ENCODE measurements around the gene PCDH7. TPM values are rescaled to one million over a fixed set of nuclear protein-coding genes. Genes with fewer than 3 reads are reported as not detected.
A peak's percentile ranks its signal among the peaks of the same experiment; 100 is the strongest.

Gene PCDH7
- total RNA-seq, 1 donor: 0.72 TPM

DNA sequence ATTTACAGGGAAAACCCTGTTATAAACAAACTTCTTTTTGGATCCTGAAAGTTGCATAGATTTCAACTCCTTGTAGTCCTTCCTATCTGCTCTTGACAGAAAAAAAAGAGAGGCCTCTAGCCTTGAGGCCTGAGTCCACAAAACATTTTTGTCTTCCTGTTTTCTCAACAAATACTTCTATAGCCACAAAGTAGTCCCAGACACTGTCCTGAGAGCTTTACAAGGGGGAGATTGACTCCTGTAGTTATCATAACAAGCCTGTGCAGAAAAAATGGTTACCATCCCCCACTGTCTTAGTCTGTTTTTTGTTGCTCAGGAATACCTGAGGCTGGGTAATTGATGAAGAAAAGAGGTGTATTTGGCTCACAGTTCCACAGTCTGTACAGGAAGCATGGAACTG lies 35.2 kb downstream of the PCDH7 start:
- Histone ChIP-seq H2AFZ (ENCODE audit: low read length) (no peak overlapping the region), H3K4me1 (ENCODE audit: insufficient read depth, low read length) (peaks cover 4% of the 10 kb centered on the region)
- TF ChIP-seq, protein P1, sequence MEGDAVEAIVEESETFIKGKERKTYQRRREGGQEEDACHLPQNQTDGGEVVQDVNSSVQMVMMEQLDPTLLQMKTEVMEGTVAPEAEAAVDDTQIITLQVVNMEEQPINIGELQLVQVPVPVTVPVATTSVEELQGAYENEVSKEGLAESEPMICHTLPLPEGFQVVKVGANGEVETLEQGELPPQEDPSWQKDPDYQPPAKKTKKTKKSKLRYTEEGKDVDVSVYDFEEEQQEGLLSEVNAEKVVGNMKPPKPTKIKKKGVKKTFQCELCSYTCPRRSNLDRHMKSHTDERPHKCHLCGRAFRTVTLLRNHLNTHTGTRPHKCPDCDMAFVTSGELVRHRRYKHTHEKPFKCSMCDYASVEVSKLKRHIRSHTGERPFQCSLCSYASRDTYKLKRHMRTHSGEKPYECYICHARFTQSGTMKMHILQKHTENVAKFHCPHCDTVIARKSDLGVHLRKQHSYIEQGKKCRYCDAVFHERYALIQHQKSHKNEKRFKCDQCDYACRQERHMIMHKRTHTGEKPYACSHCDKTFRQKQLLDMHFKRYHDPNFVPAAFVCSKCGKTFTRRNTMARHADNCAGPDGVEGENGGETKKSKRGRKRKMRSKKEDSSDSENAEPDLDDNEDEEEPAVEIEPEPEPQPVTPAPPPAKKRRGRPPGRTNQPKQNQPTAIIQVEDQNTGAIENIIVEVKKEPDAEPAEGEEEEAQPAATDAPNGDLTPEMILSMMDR (IDR thresholded peaks at IDR 0.05; ENCODE audit: extremely low read depth, low read depth, low read length): no peak

DNA sequence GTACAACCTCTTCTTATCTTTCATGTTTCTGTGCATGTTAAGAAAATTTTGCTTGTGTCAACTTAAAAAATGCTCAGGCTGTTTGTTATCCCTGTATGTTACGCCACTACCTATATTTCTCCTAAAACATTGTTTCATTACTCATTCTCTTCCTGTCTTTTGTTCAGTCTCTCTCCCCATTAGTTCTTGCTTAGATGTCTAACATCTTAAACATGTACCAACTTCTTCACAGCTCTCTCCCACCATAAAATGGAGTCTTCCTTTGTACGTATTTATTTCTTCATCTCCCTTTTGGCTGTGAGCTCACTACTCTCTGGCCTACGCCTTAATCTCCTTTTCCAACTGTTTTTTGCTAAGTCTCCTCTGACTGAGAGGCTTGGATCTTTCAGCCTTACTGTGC lies 36.4 kb downstream of the PCDH7 start:
- H3K27ac ChIP-seq (ENCODE audit: low read depth, low read length): no peak overlapping the region
- H3K9me3 ChIP-seq (ENCODE audit: low read depth, low read length): no peaks in the 10 kb centered on the region

More for the DNA sequence above, 35.2 kb downstream of the PCDH7 start:
- no peaks in the 10 kb centered on the region for H4K20me1 ChIP-seq (ENCODE audit: insufficient read depth, low read length)
- H3K4me2 ChIP-seq (ENCODE audit: insufficient read depth, low read length): no peak overlapping the region
- H3K27ac ChIP-seq (ENCODE audit: low read depth, low read length): no peak overlapping the region
- H3K27me3 ChIP-seq (ENCODE audit: insufficient read depth, low read length): no peaks in the 10 kb centered on the region
- no peak for DNase-seq (ENCODE audit: insufficient read length, low spot score, missing footprints)
- no peaks in the 10 kb centered on the region for H3K36me3 ChIP-seq (ENCODE audit: insufficient read depth, low read length)
- H3K4me3 ChIP-seq (ENCODE audit: insufficient read depth, low read length): no peak overlapping the region
- no peaks in the 10 kb centered on the region for H3K79me2 ChIP-seq (ENCODE audit: insufficient read depth, low read length)
- H3K9me3 ChIP-seq (ENCODE audit: low read depth, low read length): no peaks in the 10 kb centered on the region

GRCh38 chr4:30757357-30757756 lies 37.2 kb downstream of the PCDH7 start:
- Histone ChIP-seq H3K4me2 (ENCODE audit: insufficient read depth, low read length) (no peak overlapping the region), H3K4me3 (ENCODE audit: insufficient read depth, low read length) (no peak overlapping the region), H3K79me2 (ENCODE audit: insufficient read depth, low read length) (no peaks in the 10 kb centered on the region), H4K20me1 (ENCODE audit: insufficient read depth, low read length) (no peaks in the 10 kb centered on the region), H3K27ac (ENCODE audit: low read depth, low read length) (peak overlapping the region; percentile 39), H3K9me3 (ENCODE audit: low read depth, low read length) (no peaks in the 10 kb centered on the region), H3K36me3 (ENCODE audit: insufficient read depth, low read length) (no peaks in the 10 kb centered on the region), H3K4me1 (ENCODE audit: insufficient read depth, low read length) (peaks cover 4% of the 10 kb centered on the region), H2AFZ (ENCODE audit: low read length) (peak overlapping the region; percentile 16), H3K27me3 (ENCODE audit: insufficient read depth, low read length) (no peaks in the 10 kb centered on the region)
- TF ChIP-seq, protein P1 (IDR thresholded peaks at IDR 0.05; ENCODE audit: extremely low read depth, low read depth, low read length): no peak
- peak; percentile 34 for DNase-seq (ENCODE audit: insufficient read length, low spot score, missing footprints)

More for the DNA sequence above, 36.4 kb downstream of the PCDH7 start:
- Histone ChIP-seq H3K27me3 (ENCODE audit: insufficient read depth, low read length) (no peaks in the 10 kb centered on the region), H3K4me1 (ENCODE audit: insufficient read depth, low read length) (peaks cover 4% of the 10 kb centered on the region), H3K36me3 (ENCODE audit: insufficient read depth, low read length) (no peaks in the 10 kb centered on the region), H2AFZ (ENCODE audit: low read length) (peak overlapping the region; percentile 47), H3K4me3 (ENCODE audit: insufficient read depth, low read length) (no peak overlapping the region), H3K79me2 (ENCODE audit: insufficient read depth, low read length) (no peaks in the 10 kb centered on the region), H4K20me1 (ENCODE audit: insufficient read depth, low read length) (no peaks in the 10 kb centered on the region), H3K4me2 (ENCODE audit: insufficient read depth, low read length) (no peak overlapping the region)
- DNase-seq (ENCODE audit: insufficient read length, low spot score, missing footprints): no peak
- TF ChIP-seq, protein P1 (IDR thresholded peaks at IDR 0.05; ENCODE audit: extremely low read depth, low read depth, low read length): no peak

- Histone ChIP-seq H3K27ac (ENCODE audit: low read depth, low read length) (no peak overlapping the region), H3K79me2 (ENCODE audit: insufficient read depth, low read length) (no peaks in the 10 kb centered on the region), H3K4me1 (ENCODE audit: insufficient read depth, low read length) (peaks cover 4% of the 10 kb centered on the region), H3K4me2 (ENCODE audit: insufficient read depth, low read length) (no peak overlapping the region), H3K27me3 (ENCODE audit: insufficient read depth, low read length) (no peaks in the 10 kb centered on the region), H3K36me3 (ENCODE audit: insufficient read depth, low read length) (no peaks in the 10 kb centered on the region), H3K9me3 (ENCODE audit: low read depth, low read length) (no peaks in the 10 kb centered on the region), H2AFZ (ENCODE audit: low read length) (no peak overlapping the region), H3K4me3 (ENCODE audit: insufficient read depth, low read length) (no peak overlapping the region), H4K20me1 (ENCODE audit: insufficient read depth, low read length) (no peaks in the 10 kb centered on the region)
- no peak for DNase-seq (ENCODE audit: insufficient read length, low spot score, missing footprints)
- TF ChIP-seq, protein P1 (IDR thresholded peaks at IDR 0.05; ENCODE audit: extremely low read depth, low read depth, low read length): no peak
Observed at GRCh38 chr4:30760551-30760950, 40.4 kb downstream of the PCDH7 start.
